GM12892 (cell line): Measurements from ENCODE around the gene IQCC.

Source experiments
- POLR2A ChIP-seq: IDR thresholded peaks from 2 replicates; pipeline ENCODE4 v1.6.1; 2011; ENCODE audit warnings: low read depth, low read length, control low read depth
- POLR2AphosphoS5 ChIP-seq: IDR thresholded peaks from 2 replicates; pipeline ENCODE4 v1.6.1; 2011; ENCODE audit warnings: low read depth, low read length, control low read depth

- TF ChIP-seq POLR2A (no peak), POLR2AphosphoS5 (no peak)
These were observed 7.6 kb upstream of the IQCC start for GRCh38 chr1:32197837-32198236.
